PC-3 (cell line): ENCODE results near the gene KCND3. TPM values are rescaled to one million over a fixed set of nuclear protein-coding genes. Genes with fewer than 3 reads are reported as not detected.

ENCODE experiments used
- ATAC-seq: fragments of 200-7000 bp; cut with Tn5 transposase; 2 replicates; pipeline ENCODE4 v1.9.1; 2020; ENCODE audit warnings: mild to moderate bottlenecking, moderate library complexity
- BruUV-seq: library from RNA; stranded (reverse); fragments of 400-500 nt; replicated peaks from 2 replicates; lab custom pipeline; 2021; lab: Mats Ljungman, UMichigan
- CTCF ChIA-PET: fragments of 300-600 bp; sonication (Branson Sonifier 250); formaldehyde crosslinking; loops from one replicate; lab custom pipeline; 2022; ENCODE audit warnings: antibody characterized with exemption; lab: Charles Lee
- POLR2A ChIA-PET: fragments of 300-600 bp; sonication (Branson Sonifier 250); formaldehyde crosslinking; loops from one replicate; lab custom pipeline; 2022; ENCODE audit warnings: antibody characterized with exemption; ENCODE audit not compliant: unreplicated experiment; lab: Charles Lee
- DNase-seq: peaks from one replicate; pipeline ENCODE4 v3.0.0-alpha.2; 2015
- H2AFZ ChIP-seq: fragments of 300-600 bp; sonication (generic); 2 replicates; pipeline ENCODE4 v1.6.0; 2016; ENCODE audit warnings: antibody characterized with exemption, low read length
- H3F3A ChIP-seq: fragments of 300-600 bp; sonication (generic); one replicate; pipeline ENCODE4 v1.6.0; 2017; ENCODE audit warnings: antibody characterized with exemption, low read length, control low read depth, mild to moderate bottlenecking; ENCODE audit not compliant: unreplicated experiment
- H3K27ac ChIP-seq: fragments of 300-600 bp; sonication (generic); 2 replicates; pipeline ENCODE4 v1.5.1; 2016; ENCODE audit warnings: mild to moderate bottlenecking, low read length
- H3K27me3 ChIP-seq: fragments of 300-600 bp; sonication (generic); 2 replicates; pipeline ENCODE4 v1.6.1; 2016; ENCODE audit warnings: low read length, mixed read lengths
- H3K36me3 ChIP-seq: fragments of 300-600 bp; sonication (generic); 2 replicates; pipeline ENCODE4 v1.6.1; 2016; ENCODE audit warnings: low read depth, mixed run types, low read length, mixed read lengths
- H3K4me1 ChIP-seq: fragments of 300-600 bp; sonication (generic); 2 replicates; pipeline ENCODE4 v1.5.1; 2016; ENCODE audit warnings: low read length; ENCODE audit not compliant: insufficient read depth
- H3K4me2 ChIP-seq: fragments of 300-600 bp; sonication (generic); 2 replicates; pipeline ENCODE4 v1.6.0; 2016; ENCODE audit warnings: low read length
- H3K4me3 ChIP-seq: fragments of 300-600 bp; sonication (generic); 2 replicates; pipeline ENCODE4 v1.5.1; 2016; ENCODE audit warnings: mild to moderate bottlenecking, low read length, mixed read lengths
- H3K79me2 ChIP-seq: fragments of 300-600 bp; sonication (generic); 2 replicates; pipeline ENCODE4 v1.6.1; 2017; ENCODE audit warnings: low read length, mixed read lengths
- H3K9ac ChIP-seq: fragments of 300-600 bp; sonication (generic); 2 replicates; pipeline ENCODE4 v1.6.0; 2016; ENCODE audit warnings: mild to moderate bottlenecking, low read length
- H3K9me2 ChIP-seq: fragments of 300-600 bp; sonication (generic); replicated peaks from 2 replicates; pipeline ENCODE4 v1.6.1; 2016; ENCODE audit warnings: mixed run types, low read length, mixed read lengths
- H3K9me3 ChIP-seq: fragments of 300-600 bp; sonication (generic); 2 replicates; pipeline ENCODE4 v1.6.1; 2016; ENCODE audit warnings: low read length, mixed read lengths
- H4K20me1 ChIP-seq: fragments of 300-600 bp; sonication (generic); 2 replicates; pipeline ENCODE4 v1.6.1; 2016; ENCODE audit warnings: low read length, mixed read lengths
- EZH2 ChIP-seq: fragments of 300-600 bp; sonication (generic); IDR thresholded peaks from one replicate; pipeline ENCODE4 v1.6.1; 2017; ENCODE audit warnings: antibody characterized with exemption, mild to moderate bottlenecking, low read length; ENCODE audit not compliant: unreplicated experiment
- EZH2phosphoT487 ChIP-seq: fragments of 300-600 bp; sonication (generic); IDR thresholded peaks from 2 replicates; pipeline ENCODE4 v1.6.1; 2018; ENCODE audit warnings: mild to moderate bottlenecking, antibody characterized with exemption, low read length, borderline replicate concordance
- intact Hi-C: fragments of 100-400 bp; cut with micrococcal nuclease; formaldehyde crosslinking; loops from 2 replicates; pipeline ENCODE4 v1.9.0; 2023
- total RNA-seq: library from RNA; depleted of rRNA; stranded (reverse); fragments of >200 nt; gene quantifications from 2 replicates; pipeline ENCODE4 v1.2.3, GENCODE V29; 2014
- TF ChIP-seq, protein P1 (sequence below): fragments of 300-600 bp; sonication (generic); conservative IDR thresholded peaks from 2 replicates; pipeline ENCODE4 v1.5.1; 2017; ENCODE audit warnings: antibody characterized with exemption, low read depth, mild to moderate bottlenecking, low read length

The KCND3 gene
- total RNA-seq, 1 experiment from 2014 or later, result not detected

- no TSS peak for BruUV-seq
- intact Hi-C loops, result no loop called here
Measured at GRCh38 chr1:111775966-111776365, 213.5 kb downstream of the KCND3 start.

GRCh38 chr1:111770916-111771315 lies 218.6 kb downstream of the KCND3 start:
- DNase-seq, result no peak
- no peaks in the 10 kb centered on the region for H3K79me2 ChIP-seq
- no peak overlapping the region for H3K4me3 ChIP-seq
- H2AFZ ChIP-seq, result no peak overlapping the region
- BruUV-seq, result no TSS peak
- no peaks in the 10 kb centered on the region for H3K9me2 ChIP-seq
- no peak overlapping the region for H3K4me2 ChIP-seq
- ChIA-PET POLR2A (no interaction called here), CTCF (no interaction called here)
- H3K27ac ChIP-seq, result no peak overlapping the region
- H3K9ac ChIP-seq, result no peak overlapping the region
- H3K36me3 ChIP-seq, result peaks cover 14% of the 10 kb centered on the region; the same call in 1 of the 2 replicates
- H3K27me3 ChIP-seq, result no peaks in the 10 kb centered on the region
- H3K9me3 ChIP-seq, result no peaks in the 10 kb centered on the region
- intact Hi-C loops, result no loop called here
- H3F3A ChIP-seq, result no peaks in the 10 kb centered on the region
- 0 out of 2 replicates have a peak, but pooled peaks cover 8% of the 10 kb centered on the region for H4K20me1 ChIP-seq
- no peak for TF ChIP-seq EZH2phosphoT487
- TF ChIP-seq, protein P1, sequence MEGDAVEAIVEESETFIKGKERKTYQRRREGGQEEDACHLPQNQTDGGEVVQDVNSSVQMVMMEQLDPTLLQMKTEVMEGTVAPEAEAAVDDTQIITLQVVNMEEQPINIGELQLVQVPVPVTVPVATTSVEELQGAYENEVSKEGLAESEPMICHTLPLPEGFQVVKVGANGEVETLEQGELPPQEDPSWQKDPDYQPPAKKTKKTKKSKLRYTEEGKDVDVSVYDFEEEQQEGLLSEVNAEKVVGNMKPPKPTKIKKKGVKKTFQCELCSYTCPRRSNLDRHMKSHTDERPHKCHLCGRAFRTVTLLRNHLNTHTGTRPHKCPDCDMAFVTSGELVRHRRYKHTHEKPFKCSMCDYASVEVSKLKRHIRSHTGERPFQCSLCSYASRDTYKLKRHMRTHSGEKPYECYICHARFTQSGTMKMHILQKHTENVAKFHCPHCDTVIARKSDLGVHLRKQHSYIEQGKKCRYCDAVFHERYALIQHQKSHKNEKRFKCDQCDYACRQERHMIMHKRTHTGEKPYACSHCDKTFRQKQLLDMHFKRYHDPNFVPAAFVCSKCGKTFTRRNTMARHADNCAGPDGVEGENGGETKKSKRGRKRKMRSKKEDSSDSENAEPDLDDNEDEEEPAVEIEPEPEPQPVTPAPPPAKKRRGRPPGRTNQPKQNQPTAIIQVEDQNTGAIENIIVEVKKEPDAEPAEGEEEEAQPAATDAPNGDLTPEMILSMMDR, result no peak
- no peak for ATAC-seq
- H3K4me1 ChIP-seq, result no peaks in the 10 kb centered on the region

More at GRCh38 chr1:111775966-111776365, 213.5 kb downstream of the KCND3 start:
- Histone ChIP-seq H3K36me3 (no peaks in the 10 kb centered on the region), H3K27ac (no peak overlapping the region), H3K4me3 (no peak overlapping the region), H3K79me2 (no peaks in the 10 kb centered on the region), H3K9ac (no peak overlapping the region), H3K4me1 (no peaks in the 10 kb centered on the region), H3K27me3 (0 out of 2 replicates have a peak, but pooled peaks cover 4% of the 10 kb centered on the region), H3K9me3 (no peaks in the 10 kb centered on the region), H3K4me2 (no peak overlapping the region), H3K9me2 (no peaks in the 10 kb centered on the region), H4K20me1 (no peaks in the 10 kb centered on the region), H3F3A (no peaks in the 10 kb centered on the region), H2AFZ (no peak overlapping the region)
- DNase-seq (no peak), ATAC-seq (no peak)
- CTCF ChIA-PET, result no interaction called here
- POLR2A ChIA-PET, result no interaction called here
- TF ChIP-seq EZH2, result no peak
- TF ChIP-seq, protein P1, result no peak
- no peak for TF ChIP-seq EZH2phosphoT487

DNA sequence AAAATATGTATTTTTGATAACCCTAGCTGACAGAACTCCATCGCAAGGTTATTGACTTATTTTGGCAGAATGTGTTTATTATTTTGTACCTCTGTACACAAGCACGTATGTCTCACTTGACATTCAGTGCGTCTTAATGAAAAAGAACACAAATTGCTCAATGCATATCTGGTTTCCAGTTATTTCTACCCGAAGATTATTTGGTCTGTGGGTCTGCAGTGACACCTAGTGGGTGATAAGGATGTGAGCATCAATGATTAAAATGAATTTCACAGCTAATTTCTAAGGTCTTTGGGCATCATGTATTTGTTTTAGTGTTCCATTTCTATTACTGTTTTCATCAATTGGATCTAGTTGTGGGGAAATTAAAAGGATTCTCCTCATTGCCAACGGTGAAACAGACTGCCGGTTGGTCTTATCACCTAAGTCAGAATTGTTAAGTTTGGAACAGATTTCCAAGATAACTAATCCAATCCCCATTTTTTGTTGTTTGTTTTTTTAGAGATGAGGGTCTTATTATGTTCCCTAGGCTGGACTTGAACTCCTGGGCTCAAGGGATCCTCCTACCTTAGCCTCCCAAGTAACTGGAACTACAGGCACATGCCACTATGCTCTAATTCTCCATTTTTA lies 219.8 kb downstream of the KCND3 start:
- ATAC-seq, result peak; percentile 65
- no TSS peak for BruUV-seq
- CTCF ChIA-PET, result interaction anchor here (0.6 to 2.2 kb wide), 5 partner anchors 22 to 93 kb away, joined by 3 to 12 read pairs (median 4); partner anchors contain the start of gene INKA2
- peak; percentile 74 for DNase-seq
- Histone ChIP-seq H3K36me3 (peaks cover 16% of the 10 kb centered on the region; the same call in 1 of the 2 replicates), H3K9me3 (no peaks in the 10 kb centered on the region), H4K20me1 (0 out of 2 replicates have a peak, but pooled peaks cover 8% of the 10 kb centered on the region), H3F3A (no peaks in the 10 kb centered on the region), H3K27me3 (no peaks in the 10 kb centered on the region), H3K4me3 (no peak overlapping the region), H3K79me2 (no peaks in the 10 kb centered on the region), H3K4me2 (no peak overlapping the region), H3K27ac (no peak overlapping the region), H3K9me2 (no peaks in the 10 kb centered on the region), H3K4me1 (no peaks in the 10 kb centered on the region), H3K9ac (no peak overlapping the region), H2AFZ (no peak overlapping the region)
- TF ChIP-seq EZH2phosphoT487, result no peak
- TF ChIP-seq, protein P1, result peak; percentile 89
- no peak for TF ChIP-seq EZH2
- intact Hi-C loops, result loop anchor here (1.0 to 5.0 kb wide), 5 partner anchors 54 to 542 kb away; partner anchors contain the start of gene CHI3L2
- POLR2A ChIA-PET, result no interaction called here
